Hepatocyte (in vitro differentiated cells): ENCODE data around the gene MRPL32. TPM values are rescaled to one million over a fixed set of nuclear protein-coding genes. Genes with fewer than 3 reads are reported as not detected.

Experiments used
- DNase-seq: peaks from one replicate; pipeline ENCODE4 v3.0.0-alpha.2; 2016; ENCODE audit warnings: low spot score
- H2AFZ ChIP-seq: fragments of 200-600 bp; sonication (generic); 2 replicates; pipeline ENCODE4 v1.6.0; 2016; ENCODE audit warnings: antibody characterized with exemption, mild to moderate bottlenecking
- H3K27ac ChIP-seq: fragments of 200-600 bp; sonication (generic); 2 replicates; pipeline ENCODE4 v1.5.1; 2016; ENCODE audit warnings: mild to moderate bottlenecking
- H3K27me3 ChIP-seq: fragments of 200-600 bp; sonication (generic); 2 replicates; pipeline ENCODE4 v1.6.1; 2016
- H3K36me3 ChIP-seq: fragments of 200-600 bp; sonication (generic); replicated peaks from 2 replicates; pipeline ENCODE4 v1.5.1; 2016; ENCODE audit warnings: low read depth; ENCODE audit not compliant: insufficient read depth
- H3K4me1 ChIP-seq: fragments of 200-600 bp; sonication (generic); 2 replicates; pipeline ENCODE4 v1.5.1; 2016; ENCODE audit warnings: mild to moderate bottlenecking, moderate library complexity; ENCODE audit not compliant: insufficient read depth
- H3K4me2 ChIP-seq: fragments of 200-600 bp; sonication (generic); 2 replicates; pipeline ENCODE4 v1.6.0; 2016
- H3K4me3 ChIP-seq: fragments of 200-600 bp; sonication (generic); 2 replicates; pipeline ENCODE4 v1.5.1; 2016; ENCODE audit warnings: mild to moderate bottlenecking
- H3K79me2 ChIP-seq: fragments of 200-600 bp; sonication (generic); 2 replicates; pipeline ENCODE4 v1.6.0; 2017; ENCODE audit warnings: mild to moderate bottlenecking
- H3K9me2 ChIP-seq: fragments of 200-600 bp; sonication (generic); replicated peaks from 2 replicates; pipeline ENCODE4 v1.6.0; 2017; ENCODE audit warnings: mild to moderate bottlenecking; ENCODE audit not compliant: insufficient read depth
- H3K9me3 ChIP-seq: fragments of 200-600 bp; sonication (generic); 2 replicates; pipeline ENCODE4 v1.5.1; 2016; ENCODE audit warnings: low read depth, mild to moderate bottlenecking
- H4K20me1 ChIP-seq: fragments of 200-600 bp; sonication (generic); 2 replicates; pipeline ENCODE4 v1.6.0; 2016; ENCODE audit warnings: mild to moderate bottlenecking; ENCODE audit not compliant: insufficient read depth, poor library complexity, severe bottlenecking
- EZH2 ChIP-seq: fragments of 200-600 bp; sonication (generic); IDR thresholded peaks from 2 replicates; pipeline ENCODE4 v1.6.1; 2016; ENCODE audit warnings: antibody characterized with exemption, mild to moderate bottlenecking, borderline replicate concordance
- EZH2phosphoT487 ChIP-seq: fragments of 200-600 bp; sonication (generic); IDR thresholded peaks from one replicate; pipeline ENCODE4 v1.6.1; 2018; ENCODE audit warnings: antibody characterized with exemption, mild to moderate bottlenecking, low read depth, moderate library complexity; ENCODE audit not compliant: unreplicated experiment, severe bottlenecking
- WGBS: methylation state at CpG from one replicate; pipeline ENCODE4 v1.1.6; 2016; ENCODE audit warnings: low lambda C conversion rate; ENCODE audit errors: missing lambda C conversion rate; 5-methylcytosine and 5-hydroxymethylcytosine counted together
- polyA plus RNA-seq: library from polyadenylated mRNA; unstranded; fragments of >200 nt; fragmentation: Nextera tagmentation; extraction: Ambion mirVana; gene quantifications from 2 replicates; pipeline ENCODE4 v1.2.1, GENCODE V29; 2016
- total RNA-seq: library from RNA; depleted of rRNA; stranded (reverse); fragments of >200 nt; gene quantifications from 2 replicates; pipeline ENCODE4 v1.2.3, GENCODE V29; 2014
- TF ChIP-seq, protein P1 (sequence below): fragments of 200-600 bp; sonication (generic); IDR thresholded peaks from 2 replicates; pipeline ENCODE4 v1.5.1; 2016; ENCODE audit warnings: antibody characterized with exemption, mild to moderate bottlenecking; ENCODE audit not compliant: poor library complexity

The MRPL32 gene
- total and polyA plus RNA-seq, 2 experiments from 2014 or later, result 59.9 to 67.4 TPM

DNA sequence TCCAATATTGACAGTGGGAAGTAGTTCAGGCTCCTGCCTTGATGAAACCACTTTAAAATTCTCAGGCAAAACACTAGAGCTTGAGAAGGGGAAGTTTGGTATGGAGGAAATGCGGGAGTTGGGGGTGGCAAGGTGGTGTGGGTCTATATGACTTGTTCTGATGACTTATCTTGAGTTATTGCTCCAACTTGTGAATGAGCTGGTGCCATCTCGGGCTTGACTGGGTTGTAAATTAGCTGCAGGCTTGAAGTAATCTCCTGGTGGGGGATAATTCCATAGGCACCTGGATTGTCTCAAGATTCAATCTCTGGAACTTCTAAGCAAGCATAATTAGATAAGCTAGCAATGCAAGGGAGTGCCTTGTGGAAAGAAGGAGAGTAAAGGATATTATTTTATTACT, 29.0 kb downstream of the MRPL32 start:
- H3K79me2 ChIP-seq, result no peaks in the 10 kb centered on the region
- no peaks in the 10 kb centered on the region for H3K36me3 ChIP-seq
- H3K4me1 ChIP-seq, result no peaks in the 10 kb centered on the region
- no peaks in the 10 kb centered on the region for H3K27me3 ChIP-seq
- no peaks in the 10 kb centered on the region for H3K9me3 ChIP-seq
- no peaks in the 10 kb centered on the region for H4K20me1 ChIP-seq
- no peak for DNase-seq
- no peak overlapping the region for H3K27ac ChIP-seq
- TF ChIP-seq EZH2phosphoT487, result no peak
- no peak for TF ChIP-seq EZH2
- TF ChIP-seq, protein P1, sequence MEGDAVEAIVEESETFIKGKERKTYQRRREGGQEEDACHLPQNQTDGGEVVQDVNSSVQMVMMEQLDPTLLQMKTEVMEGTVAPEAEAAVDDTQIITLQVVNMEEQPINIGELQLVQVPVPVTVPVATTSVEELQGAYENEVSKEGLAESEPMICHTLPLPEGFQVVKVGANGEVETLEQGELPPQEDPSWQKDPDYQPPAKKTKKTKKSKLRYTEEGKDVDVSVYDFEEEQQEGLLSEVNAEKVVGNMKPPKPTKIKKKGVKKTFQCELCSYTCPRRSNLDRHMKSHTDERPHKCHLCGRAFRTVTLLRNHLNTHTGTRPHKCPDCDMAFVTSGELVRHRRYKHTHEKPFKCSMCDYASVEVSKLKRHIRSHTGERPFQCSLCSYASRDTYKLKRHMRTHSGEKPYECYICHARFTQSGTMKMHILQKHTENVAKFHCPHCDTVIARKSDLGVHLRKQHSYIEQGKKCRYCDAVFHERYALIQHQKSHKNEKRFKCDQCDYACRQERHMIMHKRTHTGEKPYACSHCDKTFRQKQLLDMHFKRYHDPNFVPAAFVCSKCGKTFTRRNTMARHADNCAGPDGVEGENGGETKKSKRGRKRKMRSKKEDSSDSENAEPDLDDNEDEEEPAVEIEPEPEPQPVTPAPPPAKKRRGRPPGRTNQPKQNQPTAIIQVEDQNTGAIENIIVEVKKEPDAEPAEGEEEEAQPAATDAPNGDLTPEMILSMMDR, result no peak
- H3K4me2 ChIP-seq, result no peak overlapping the region
- WGBS, result 26% methylated on average over 2 of the region's 2 CpGs
- H3K9me2 ChIP-seq, result no peaks in the 10 kb centered on the region
- no peak overlapping the region for H2AFZ ChIP-seq
- no peak overlapping the region for H3K4me3 ChIP-seq

DNA sequence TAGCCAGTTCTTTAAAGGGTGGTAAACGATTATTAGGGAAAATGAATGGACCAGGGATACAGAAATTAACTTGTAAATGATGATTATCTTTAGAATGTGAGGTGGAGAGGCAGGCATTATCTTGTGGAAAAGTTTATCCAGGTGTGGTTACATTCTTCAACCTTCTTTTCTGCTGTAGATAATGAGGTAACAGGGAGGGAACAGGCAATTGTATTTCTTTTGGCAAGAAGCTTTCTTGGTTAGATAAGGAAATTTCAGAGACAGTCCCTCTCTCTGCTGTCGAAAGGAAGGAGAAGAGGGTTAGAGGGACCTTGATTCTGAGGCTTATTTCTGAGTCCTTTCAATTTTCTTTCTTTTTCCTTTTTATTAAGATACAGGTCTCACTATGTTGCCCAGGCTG, 32.1 kb downstream of the MRPL32 start:
- no peak overlapping the region for H3K4me2 ChIP-seq
- H2AFZ ChIP-seq, result no peak overlapping the region
- no peak overlapping the region for H3K4me3 ChIP-seq
- H4K20me1 ChIP-seq, result no peaks in the 10 kb centered on the region
- DNase-seq, result no peak
- no peaks in the 10 kb centered on the region for H3K27me3 ChIP-seq
- WGBS, result 58% methylated on average over 2 of the region's 2 CpGs
- no peaks in the 10 kb centered on the region for H3K4me1 ChIP-seq
- no peak overlapping the region for H3K27ac ChIP-seq
- H3K36me3 ChIP-seq, result no peaks in the 10 kb centered on the region
- no peaks in the 10 kb centered on the region for H3K79me2 ChIP-seq
- no peaks in the 10 kb centered on the region for H3K9me2 ChIP-seq
- no peak for TF ChIP-seq EZH2phosphoT487
- no peaks in the 10 kb centered on the region for H3K9me3 ChIP-seq

DNA sequence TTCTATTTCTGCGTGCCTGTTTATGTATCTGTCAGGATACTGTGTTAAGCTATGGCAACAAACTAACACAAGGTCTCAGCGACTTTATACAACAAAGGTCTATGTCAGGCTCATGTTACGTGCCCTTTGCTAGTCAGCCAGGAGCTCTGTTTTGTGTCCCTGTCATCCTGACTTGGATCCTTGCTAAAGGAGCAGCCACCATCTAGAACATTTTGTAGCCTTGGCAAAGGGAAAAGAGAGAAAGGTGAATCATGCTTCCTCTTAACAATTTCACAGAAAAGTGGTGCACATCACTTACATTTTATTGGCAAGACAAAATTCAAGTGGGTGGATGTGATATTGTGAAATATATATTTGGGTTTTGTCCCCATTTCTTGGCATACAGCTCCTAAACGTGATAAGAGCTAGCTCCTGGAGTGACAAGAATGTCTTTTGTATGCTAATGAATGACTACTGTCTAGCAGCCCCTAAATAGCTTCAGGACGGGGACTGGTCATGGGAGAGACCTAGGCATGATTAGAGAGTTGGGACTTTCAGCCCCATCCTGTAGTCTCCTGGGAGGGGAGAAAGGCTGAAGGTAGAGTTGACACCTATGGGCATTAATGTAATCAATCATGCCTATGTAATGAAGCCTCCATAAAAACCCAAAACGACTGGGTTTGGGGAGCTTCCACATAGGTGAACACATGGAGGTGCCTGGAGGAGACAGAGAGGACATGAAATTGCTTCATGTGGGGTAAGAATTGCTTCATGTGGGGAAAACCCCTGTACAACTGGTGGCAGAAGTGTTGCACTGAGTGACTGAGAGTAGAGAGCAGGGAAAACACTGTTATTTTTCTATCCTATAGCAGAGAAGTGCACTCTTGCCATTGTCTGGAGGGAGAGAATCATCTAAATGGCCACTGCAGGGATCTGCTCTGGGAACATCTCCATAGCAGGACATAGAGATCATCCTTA, 33.0 kb downstream of the MRPL32 start:
- H3K4me2 ChIP-seq, result no peak overlapping the region
- no peaks in the 10 kb centered on the region for H3K9me3 ChIP-seq
- no peak overlapping the region for H3K27ac ChIP-seq
- H3K27me3 ChIP-seq, result no peaks in the 10 kb centered on the region
- no peak overlapping the region for H2AFZ ChIP-seq
- TF ChIP-seq, protein P1, result no peak
- TF ChIP-seq EZH2phosphoT487 (no peak), EZH2 (no peak)
- H4K20me1 ChIP-seq, result no peaks in the 10 kb centered on the region
- no peak overlapping the region for H3K4me3 ChIP-seq
- 43% methylated on average over 6 of the region's 6 CpGs for WGBS
- no peaks in the 10 kb centered on the region for H3K4me1 ChIP-seq
- H3K9me2 ChIP-seq, result no peaks in the 10 kb centered on the region
- no peak for DNase-seq
- H3K36me3 ChIP-seq, result no peaks in the 10 kb centered on the region
- H3K79me2 ChIP-seq, result no peaks in the 10 kb centered on the region

DNA sequence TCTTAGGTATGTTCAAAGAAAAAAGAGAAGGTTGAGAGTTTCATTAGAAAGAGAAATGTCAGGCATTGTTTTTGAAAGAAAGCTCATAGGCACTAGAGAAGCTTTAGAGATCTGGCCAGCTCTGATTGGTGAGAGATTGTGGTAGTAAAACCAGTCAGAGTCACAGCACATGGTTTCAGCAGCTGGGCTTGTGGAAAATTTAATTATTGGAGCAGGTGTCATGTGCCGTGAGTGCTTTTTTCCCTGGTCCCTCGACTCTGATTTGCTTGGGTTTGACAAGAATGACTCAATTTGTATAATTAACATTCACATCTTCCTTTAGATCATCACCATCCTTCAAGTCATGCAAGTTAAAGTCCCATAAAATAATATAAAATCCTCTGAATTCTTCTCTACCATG, 35.2 kb downstream of the MRPL32 start:
- no peaks in the 10 kb centered on the region for H3K9me2 ChIP-seq
- H3K4me1 ChIP-seq, result no peaks in the 10 kb centered on the region
- WGBS, result 88% methylated on average over 2 of the region's 2 CpGs
- no peaks in the 10 kb centered on the region for H3K36me3 ChIP-seq
- no peak overlapping the region for H2AFZ ChIP-seq
- no peaks in the 10 kb centered on the region for H3K9me3 ChIP-seq
- no peak for TF ChIP-seq EZH2phosphoT487
- TF ChIP-seq, protein P1, result no peak
- TF ChIP-seq EZH2, result no peak
- no peak overlapping the region for H3K4me3 ChIP-seq
- H3K4me2 ChIP-seq, result no peak overlapping the region
- H4K20me1 ChIP-seq, result no peaks in the 10 kb centered on the region
- DNase-seq, result no peak
- H3K27me3 ChIP-seq, result no peaks in the 10 kb centered on the region
- H3K79me2 ChIP-seq, result no peaks in the 10 kb centered on the region
- no peak overlapping the region for H3K27ac ChIP-seq
